Renal cortical epithelial cell (primary cell): ENCODE measurements around the gene HOXB7. TPM values are rescaled to one million over a fixed set of nuclear protein-coding genes. Genes with fewer than 3 reads are reported as not detected.
A peak's percentile ranks its signal among the peaks of the same experiment; 100 is the strongest.

ENCODE experiments used
- DNase-seq: peaks from one replicate; pipeline ENCODE4 v3.0.0-alpha.2; 2011; ENCODE audit warnings: low read depth
- total RNA-seq: library from RNA; depleted of rRNA; stranded (reverse); fragments of >200 nt; gene quantifications from 2 replicates; pipeline ENCODE4 v1.2.3, GENCODE V29; 2014

Gene HOXB7
- total RNA-seq, 1 donor from 2014 or later: 23.2 TPM

DNA sequence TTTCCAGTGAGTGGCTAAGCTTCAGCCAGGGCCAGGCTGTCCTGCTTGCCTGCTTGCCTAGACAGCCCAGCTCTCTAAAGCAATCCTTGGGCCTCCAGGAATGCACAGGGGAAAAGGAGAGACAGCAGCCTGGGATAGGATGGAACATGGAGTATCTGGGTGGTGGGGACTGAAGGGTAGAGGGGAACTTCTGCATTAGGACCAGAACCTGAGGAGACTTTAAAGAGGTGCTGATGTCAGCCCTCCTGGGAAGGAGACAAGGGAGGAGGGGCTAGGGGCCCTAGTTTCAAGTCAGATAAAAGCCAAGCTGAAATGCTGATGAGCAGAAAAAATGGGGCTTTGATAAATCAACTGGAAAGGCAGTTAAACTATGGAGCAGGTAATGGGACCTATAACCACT lies 1.8 kb downstream of the HOXB7 start:
- no peak for DNase-seq

DNA sequence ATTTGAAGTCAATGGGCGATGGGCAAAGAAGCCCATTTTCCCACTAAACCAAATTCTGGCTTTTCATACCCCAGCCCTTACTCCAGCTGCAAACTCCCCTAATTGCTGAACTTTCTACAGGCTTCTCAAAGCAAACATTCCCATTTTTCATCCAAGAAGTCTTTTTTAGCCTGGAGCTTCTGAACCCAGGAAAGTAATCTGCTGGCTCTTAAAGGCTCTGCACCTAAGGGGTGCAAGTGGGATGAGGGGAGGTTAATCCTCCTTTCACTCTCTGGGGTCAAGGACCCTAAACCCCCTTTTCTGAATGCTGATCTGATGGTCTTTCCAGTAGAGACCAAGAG lies 2.4 kb downstream of the HOXB7 start:
- no peak for DNase-seq

DNA sequence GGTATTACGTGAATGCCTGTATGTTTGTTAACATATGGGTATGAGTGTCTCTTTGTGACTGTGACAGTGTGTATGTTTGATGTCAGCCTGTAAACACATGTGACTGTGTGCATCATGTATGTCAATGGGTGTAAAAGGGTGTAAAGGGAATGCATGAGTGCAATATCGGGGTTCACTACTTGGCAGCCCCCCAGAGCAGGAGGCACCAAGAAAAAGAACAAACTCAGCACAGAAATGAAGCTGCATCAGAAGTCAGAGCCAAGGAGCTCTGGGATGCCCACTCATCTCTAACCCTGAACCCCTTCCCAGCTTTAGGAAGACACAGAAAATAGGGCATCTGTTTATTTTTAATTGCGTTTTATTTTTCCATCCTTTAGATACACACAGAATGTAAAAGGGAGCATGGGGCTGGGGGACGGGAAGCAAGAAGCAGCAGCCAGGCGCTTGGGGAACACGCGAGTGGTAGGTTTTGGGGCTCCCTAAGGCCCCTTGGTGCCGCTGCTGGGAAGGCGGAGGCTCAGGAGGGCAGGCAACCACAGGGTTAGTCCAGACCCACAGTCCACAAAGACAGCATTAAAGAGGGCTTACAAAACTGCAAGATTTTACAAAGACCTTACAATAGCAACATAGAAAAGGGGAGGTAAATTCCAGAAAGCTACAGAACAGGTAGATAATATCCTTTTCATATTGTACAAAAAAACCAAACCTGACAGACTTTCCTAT lies 3.8 kb downstream of the HOXB7 start:
- no peak for DNase-seq

DNA sequence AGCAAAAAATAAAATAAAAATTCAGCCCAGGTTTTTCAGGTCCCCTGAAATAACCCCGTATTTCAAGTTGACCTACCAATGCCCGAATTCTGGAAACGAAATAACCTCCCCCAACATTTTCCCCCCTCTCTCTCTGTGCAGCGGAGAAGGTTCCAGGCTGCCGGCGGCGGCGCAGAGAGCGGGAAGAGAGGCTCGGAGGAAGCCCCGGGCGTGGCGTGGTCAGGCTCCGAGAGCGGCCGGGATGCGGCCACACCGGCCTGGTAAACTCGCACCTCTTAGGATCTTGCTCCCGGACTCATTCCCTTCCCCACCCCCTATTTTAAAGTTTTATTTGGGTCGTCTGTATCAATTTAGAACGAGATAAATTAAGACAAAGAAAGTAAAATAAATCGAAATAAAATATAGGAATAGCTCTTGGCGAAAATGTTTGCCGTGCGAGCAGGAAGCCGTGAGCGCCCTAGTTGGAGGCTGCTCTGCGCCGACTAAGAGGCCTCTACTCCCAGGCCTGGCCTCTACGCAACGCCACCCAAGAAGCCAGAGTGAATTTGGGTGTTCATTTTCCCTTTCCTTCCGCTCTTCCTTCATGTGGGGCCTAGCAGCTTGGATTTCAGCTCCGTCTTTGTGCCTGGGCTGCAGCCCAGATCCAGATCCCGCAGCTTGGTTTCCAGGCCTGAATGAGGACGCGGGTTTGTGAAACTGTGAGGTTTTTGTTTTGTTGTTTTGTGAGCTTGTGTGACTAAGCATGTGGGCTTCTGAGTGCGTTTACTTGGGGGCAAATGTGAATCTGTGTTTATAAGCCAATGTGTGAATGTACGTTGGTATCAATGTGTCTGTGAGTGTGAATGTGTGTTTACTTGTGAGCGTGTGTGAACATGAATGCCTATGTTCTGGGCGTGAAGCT lies 4.6 kb downstream of the HOXB7 start:
- DNase-seq: no peak

DNA sequence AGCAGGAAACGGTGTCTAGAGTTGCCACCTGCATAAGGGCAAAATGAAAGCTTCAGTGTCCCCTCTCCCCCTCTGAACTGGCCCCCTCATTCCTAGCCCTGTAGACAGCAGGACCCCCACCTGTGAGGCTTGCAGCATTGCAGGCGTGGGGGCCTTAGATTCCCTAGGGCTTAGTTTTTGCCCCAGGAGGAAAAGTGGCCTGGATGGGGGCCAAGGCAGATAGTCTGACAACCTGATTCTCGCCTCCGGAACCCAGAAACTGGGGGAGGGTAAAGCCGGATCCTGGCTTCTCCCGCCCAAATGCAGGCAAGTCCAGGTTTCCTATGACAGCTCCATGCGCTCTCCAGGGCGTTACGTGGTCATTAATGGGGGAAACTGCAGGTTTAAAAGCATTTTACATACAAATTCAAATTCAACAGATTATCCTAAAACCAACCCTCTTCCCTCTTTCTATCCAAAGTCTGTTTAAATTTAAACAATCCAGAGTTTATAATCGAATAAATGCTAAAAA lies 5.4 kb downstream of the HOXB7 start:
- DNase-seq: no peak

DNA sequence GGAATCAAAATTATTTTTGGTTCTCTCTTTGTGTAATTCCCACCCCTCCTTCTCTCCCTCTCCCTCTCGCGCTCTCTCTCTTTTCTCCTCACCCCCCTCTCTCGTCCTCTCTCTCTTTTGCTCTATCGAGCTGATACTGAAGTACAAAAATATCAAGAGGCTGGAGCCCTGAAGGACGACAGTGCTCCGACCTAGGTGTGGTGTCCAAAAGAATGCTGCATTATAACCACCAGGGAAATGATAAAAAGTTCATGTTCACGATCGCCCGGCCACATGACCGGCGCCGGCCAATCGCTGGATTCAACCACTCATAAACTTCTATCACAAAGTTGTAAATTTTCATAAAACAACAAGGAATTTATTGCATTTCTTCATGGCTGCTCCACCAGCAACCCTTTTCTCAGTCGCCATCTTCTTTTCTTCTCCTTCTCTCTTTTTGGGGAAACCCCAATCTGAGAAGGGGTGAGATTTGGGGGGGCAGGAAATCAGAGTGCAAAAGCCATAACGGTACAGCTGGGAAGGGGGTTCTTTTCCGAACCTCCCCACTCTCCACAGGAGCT lies 6.0 kb downstream of the HOXB7 start, which contains the start of gene HOXB6:
HOXB6 (minus strand) TSS at position 217 of the 560 bp plus-strand sequence. CDS start 6,836 bp downstream, outside the sequence.
- peak; percentile 78 for DNase-seq

DNA sequence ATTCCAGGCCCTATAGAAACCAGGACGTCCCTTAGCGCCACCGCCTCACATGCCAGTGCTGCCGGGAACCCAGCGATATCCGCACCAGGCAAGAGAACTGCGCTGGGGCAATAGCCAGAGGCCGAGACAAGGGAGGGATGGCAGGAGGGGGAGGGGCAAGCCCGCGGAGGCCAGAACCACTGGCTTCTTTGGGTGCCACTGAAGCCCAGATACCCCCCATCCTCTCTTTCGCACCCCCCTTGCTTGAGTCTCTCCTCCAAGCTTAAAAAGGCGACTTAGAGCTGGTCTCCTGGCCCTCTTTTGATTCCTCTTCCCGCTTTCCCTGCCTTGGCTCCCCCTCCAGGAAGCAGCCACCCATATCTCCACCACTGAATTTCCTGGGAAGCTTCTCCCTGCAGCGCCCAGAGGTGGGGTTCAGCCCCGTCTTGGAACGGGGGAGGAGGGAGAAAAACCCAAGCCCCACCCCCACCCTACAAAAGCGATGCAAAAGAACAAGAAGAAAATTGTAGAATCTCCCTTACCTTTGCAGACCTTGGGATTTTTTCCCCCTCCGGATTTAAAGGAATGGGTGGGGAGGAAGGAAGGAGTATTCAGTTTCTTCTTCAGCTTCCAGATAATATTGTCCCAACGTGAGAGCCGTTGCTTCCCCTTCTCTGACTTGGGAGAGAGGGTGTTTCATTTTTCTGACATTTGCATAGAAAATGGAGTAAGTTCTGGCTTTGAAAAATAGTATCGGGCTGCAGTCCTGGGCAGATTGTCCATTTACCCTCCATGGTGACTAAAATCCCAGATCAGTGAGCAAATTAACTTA lies 6.7 kb downstream of the HOXB7 start:
- DNase-seq: no peak

DNA sequence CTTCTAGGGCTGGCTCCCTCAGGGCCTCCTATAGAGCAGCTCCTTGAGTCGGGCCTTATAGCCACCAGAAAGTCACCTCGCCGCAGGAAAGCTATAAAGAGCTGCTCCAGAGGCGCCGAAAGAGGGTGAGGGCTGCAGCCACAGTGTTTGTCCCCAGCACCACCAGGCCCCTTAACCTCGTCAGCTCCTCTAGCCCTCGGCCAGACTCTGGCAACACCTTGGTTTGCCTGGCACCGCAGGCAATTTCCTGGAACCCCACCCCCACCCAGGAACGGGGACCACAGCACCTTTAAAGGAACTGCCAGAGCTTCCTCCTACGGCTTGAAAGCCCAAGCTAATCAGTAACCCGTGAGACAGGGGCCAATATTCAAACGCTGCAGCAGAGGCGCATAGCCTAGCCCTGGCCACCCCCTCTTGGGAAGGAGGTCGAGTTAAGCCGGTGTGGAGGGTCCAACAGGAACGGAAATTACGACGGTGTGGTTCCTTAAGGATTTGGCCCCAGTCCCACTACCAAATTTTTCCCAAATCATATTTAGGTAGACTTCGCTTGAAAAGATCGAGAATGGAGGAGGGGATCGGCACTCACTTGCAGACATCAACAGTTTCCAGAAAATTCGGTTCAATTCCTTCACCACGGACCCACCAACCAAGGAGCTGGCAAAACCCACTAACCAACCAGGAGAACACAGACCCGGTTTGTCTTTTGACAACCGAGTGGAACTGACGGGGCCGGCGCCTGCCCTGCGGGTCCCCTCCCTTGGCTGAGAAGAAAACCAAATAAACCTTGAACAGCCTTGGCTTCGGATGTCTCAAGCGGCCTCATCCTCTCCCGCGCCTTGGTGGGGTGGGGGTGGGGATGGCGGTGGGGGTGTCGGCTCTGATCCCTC lies 9.0 kb downstream of the HOXB7 start:
- peak; percentile 77 for DNase-seq

DNA sequence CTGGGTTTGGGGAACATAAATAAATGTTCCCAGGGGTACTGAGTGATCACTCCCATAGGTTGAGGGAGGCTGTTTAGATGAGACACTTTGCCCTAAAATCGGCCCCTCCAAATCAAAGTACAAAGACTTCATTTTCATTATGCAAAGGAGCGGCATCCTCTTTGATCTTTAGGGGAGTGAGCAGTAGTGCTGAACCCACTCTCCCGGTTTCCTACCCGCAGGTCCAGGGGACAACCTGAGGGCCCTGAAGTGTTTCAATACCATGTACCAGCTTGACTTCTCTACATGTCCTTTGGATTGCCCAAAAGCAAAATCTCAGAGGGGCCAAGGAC lies 9.6 kb downstream of the HOXB7 start:
- DNase-seq: no peak

DNA sequence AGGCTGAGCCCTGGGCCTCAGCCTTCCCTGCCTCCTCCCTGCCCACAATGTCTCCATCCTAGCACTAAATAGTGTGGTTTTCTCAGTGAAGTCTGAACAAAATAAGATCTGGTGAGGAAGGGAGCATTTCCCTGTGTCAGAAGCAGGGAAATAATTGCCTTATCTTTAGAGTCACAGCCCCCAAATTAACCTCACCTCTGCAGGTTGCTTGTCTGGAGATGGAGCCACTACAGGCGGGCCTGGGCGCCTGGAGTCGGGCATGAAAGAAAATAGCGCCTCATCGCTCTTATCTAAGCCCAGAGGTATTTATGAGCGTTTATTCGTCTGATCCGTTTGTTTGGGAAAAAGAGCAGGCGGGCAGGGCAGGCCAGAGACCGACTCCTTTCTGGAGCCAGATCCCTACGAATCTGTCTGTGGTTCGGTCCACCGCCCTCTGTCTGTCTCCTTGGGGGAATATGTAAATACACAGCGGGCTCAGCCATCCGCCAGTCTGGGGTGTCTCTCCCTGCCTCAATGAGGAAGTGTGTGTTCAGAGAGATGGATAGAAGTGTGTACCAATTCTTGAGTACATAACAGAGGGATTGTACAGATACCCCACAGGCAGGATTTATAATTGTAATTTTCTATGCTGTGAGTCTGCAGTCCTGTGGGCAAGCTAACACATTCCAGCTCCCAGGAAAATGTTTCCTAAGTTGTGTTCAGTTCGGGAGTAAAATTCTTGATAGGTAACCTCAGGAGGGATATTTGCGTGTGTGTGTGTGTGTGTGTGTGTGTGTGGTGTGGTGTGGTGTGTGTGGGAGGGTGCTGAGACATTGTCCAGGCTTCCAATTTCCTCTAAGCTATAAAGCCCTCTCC lies 10.3 kb downstream of the HOXB7 start:
- DNase-seq: peak; percentile 63

DNA sequence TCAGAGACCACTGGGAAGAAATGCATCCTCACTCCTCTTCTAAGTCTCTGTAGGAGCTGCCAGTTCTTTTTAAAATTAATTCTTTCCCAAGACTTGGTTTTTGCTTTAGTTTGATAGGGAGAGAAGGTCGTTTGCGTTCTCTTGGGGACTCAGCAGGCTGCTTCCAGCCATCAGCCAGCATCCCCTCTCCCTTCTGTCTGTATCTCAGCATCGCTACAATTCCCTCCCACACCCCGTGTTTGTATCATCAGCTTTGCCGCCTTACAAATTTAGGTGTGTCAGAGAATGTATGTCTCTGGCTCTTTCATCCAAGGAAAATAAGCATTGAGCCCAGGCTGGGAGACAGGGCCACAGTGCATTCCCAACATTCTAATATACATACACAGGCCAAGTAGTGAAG lies 11.5 kb downstream of the HOXB7 start:
- no peak for DNase-seq

DNA sequence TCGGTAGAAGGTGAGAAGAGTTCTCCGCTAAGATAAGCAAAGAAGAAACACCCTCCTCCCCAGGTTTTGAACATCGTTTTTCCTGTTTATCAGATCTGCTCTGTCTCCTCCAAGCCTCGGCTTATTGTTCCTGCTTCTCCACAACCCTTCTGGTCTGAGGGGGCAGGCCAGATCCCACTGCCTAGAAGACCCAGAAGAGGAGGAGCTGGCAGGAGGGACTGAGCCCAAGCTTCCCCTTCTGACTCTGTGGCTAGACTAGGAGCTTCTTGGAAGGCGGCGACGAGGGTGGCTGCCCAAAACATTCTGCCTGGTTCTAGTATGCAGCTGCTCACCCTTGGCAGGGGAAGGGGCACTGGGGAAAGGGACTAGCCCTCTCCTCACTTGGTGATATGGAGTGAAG lies 12.1 kb downstream of the HOXB7 start:
- no peak for DNase-seq

DNA sequence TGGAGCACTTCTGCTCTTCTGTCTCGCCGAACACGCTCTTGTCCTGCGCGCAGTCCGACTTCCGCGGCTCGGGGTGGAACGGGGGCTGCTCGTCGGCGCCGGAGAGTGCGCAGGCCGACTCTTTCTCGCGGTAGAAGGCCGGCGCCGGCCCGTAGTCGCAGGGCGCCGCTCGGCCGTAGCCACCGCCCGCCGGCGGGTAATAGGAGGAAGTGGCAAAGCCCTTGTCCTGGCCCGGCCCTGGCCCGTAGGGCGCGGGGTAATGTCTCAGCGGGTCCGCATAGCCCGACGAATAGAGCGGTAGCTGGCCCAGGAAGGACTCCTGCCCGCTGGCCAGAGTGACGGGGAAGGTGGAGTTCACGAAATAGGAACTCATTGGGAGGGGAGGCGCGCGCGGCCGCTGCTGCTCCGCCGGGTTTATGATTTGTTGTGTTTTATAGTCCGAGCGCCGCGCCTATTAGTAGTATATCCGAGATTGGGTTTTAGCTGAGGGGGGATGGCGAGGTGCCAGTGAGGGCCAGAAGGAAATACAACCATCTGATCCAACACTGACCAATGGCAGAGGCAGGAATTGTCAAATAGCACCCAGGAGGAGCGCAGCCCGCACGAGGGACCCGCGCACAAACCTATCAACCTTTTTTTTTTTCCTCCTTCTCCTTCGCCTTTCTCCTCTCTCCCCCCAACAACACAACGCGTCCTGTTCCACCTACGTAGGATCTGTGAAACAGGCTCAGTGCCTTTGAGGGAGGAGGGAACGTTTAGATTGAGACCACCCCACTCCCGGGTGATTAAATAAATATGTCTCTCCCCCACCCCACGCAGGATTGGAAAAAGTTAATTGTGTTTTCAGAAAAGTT lies 12.8 kb downstream of the HOXB7 start:
- DNase-seq: peak; percentile 72

DNA sequence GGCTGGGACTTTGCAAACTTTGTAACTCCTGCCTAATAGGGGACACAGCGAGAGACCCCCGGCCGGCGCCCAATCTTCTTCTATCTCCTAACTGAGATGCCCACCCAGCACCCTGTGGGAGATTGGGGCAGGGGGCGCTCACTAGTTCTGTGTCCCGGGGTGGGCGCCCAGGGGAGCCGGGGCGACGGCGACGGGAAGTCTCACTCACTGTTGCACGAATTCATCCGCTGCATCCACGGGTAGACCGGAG lies 13.4 kb downstream of the HOXB7 start:
- DNase-seq: no peak

DNA sequence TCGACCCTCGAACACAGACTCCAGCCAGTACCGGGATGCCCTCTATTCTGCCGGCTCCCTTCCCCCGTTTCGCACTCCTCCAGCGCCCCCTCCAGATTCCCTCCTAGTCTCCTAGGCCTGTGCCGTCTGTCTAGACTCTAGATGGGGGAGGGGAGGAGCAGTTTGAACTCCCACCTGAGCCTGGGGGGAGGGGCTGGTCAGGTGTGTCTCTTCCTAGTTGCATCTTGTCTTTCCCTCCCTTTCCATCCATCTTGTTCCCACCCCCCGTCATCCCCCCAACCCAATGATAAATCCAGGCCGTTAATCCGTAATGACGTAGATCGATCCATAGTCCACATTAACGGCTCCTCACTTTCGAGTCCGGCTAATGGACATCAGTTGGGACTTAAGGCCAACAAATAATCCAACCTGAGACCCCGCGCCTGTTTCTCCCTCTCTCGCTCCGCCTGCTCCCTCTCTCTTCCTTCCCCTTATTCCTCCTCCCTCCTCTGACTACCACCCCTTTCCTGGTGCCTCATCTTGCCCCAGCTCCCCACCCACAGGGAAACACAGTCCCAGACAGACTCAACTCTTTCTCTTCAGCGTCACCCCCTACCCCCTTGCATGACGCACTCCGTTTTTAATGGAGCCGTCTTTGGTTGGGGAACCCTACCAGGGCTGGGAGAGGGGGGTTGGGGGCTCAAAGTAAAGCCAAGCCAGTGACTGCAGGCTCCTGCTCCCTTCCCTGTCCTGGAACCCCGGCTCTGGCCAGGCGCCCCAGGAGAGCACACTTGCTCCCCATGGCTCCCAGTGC lies 13.9 kb downstream of the HOXB7 start:
- no peak for DNase-seq

DNA sequence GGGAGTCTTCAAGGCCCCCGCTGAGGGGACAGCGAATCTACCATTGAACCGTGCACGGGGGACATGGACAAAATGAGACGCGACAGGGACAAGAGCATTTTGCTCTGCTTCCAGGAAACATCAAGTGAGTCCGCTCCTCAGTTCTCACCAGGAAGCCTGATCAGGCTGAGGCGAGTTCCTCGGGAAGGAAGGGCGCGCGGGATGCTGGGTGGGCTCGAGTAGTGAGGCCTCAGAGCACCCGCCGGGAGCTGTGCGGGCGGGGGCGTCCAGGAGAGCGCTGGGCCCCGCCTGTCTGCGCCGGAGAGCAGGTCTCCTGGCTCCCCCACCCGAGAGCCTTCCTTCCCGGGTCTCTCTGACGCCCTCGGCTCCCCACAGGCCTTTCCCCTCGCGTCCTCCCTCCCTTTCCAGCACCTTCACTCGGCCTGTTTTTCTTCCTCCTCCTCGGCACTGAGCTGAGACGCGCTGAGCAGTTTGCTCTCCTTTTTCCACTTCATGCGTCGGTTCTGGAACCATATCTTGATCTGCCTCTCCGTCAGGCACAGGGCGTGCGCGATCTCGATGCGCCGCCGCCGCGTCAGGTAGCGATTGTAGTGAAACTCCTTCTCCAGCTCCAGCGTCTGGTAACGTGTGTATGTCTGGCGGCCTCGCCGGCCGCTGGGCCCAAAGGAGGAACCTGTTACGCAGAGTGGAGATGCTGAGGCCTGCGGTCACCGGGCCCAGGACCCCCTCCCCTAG lies 14.7 kb downstream of the HOXB7 start:
- no peak for DNase-seq

DNA sequence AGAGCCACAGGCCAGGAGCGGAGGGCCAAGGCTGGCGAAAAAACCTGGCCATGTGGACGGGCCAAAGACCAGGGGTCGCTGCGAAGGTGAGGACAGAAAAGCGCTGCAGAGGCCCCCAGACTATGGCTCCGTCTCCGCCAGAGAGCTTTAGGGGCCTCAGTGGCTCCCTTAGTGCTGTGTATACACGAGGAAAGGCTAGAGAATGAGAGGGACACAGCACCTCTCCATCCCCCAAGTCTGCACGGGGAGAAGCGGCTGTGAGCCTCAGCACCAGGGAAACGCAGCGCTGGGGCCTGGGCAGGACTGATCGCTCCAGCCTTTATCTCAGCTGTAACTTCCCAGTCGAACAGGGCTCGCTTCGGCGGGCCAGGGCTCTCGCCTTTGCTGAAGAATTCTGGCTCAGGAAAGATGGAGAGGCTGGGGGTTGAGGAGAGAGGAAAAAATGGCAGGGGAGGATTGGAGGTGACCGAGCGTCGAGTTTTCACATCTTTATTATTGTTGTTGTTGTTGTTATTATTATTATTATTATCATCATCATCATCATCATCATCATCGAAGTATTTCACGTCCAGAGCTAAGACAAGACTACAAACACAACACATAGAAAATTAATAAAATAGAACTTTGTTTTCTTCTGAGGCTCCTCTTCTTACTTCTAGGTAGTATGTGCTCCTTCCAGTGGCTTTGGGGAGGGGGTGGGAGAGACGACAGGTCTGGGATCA lies 15.4 kb downstream of the HOXB7 start:
- DNase-seq: no peak
